ENCODE measurements around the gene IGFBP1. TPM values are rescaled to one million over a fixed set of nuclear protein-coding genes. Genes with fewer than 3 reads are reported as not detected.

Gene IGFBP1
- total RNA-seq, 6 donors from 2014 or later, result 0.17 to 0.23 TPM; not detected in 4

DNA sequence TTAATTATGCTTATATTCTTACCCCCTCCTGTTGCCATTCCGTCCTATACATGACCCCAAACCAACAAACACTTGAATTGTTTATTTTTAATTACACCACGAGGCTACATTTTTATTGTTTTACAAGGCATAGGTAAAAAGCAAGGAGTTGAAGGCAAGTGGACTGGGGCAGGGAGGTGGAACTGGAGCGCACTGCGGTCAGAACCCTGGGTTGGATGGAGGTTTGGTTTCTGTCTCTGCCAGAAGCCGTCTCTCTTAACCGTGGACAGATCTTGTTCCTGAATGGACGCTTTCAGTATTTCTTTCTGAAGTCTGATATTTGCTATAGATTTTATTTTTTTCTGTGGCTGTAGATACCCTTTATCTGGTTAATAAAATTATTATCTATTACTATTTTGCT, 52.7 kb downstream of the IGFBP1 start:
- no peak overlapping the region for H3K27ac ChIP-seq
- 61 to 75% methylated on average over 7 of the region's 7 CpGs for WGBS, 2 donors
- no peaks in the 10 kb centered on the region for H3K9me3 ChIP-seq
- H3K4me3 ChIP-seq, result no peak overlapping the region
- no peaks in the 10 kb centered on the region for H3K36me3 ChIP-seq
- TF ChIP-seq POLR2A (IDR thresholded peaks at IDR 0.05) (no peak), POLR2AphosphoS5 (IDR thresholded peaks at IDR 0.05) (no peak), EP300 (IDR thresholded peaks at IDR 0.05) (no peak)
- TF ChIP-seq, protein P1, sequence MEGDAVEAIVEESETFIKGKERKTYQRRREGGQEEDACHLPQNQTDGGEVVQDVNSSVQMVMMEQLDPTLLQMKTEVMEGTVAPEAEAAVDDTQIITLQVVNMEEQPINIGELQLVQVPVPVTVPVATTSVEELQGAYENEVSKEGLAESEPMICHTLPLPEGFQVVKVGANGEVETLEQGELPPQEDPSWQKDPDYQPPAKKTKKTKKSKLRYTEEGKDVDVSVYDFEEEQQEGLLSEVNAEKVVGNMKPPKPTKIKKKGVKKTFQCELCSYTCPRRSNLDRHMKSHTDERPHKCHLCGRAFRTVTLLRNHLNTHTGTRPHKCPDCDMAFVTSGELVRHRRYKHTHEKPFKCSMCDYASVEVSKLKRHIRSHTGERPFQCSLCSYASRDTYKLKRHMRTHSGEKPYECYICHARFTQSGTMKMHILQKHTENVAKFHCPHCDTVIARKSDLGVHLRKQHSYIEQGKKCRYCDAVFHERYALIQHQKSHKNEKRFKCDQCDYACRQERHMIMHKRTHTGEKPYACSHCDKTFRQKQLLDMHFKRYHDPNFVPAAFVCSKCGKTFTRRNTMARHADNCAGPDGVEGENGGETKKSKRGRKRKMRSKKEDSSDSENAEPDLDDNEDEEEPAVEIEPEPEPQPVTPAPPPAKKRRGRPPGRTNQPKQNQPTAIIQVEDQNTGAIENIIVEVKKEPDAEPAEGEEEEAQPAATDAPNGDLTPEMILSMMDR (IDR thresholded peaks at IDR 0.05), result no peak
- no peak for DNase-seq
- H3K27me3 ChIP-seq, result no peaks in the 10 kb centered on the region
- H3K4me1 ChIP-seq, result no peaks in the 10 kb centered on the region
- ATAC-seq (ENCODE audit: low FRiP score in 2 of 2), result no peak

Small RNAs within 50 kb of the gene (small RNA-seq; reads per million reads assigned to genes)
- gene RNU6-326P, result 0 reads per million in 4 donors

Other genes with a start within 250 kb of the IGFBP1 start
- gene CCDC201, start 15.4 kb upstream of the IGFBP1 start, total RNA-seq, result not detected
- gene IGFBP3, start 32.8 kb downstream of the IGFBP1 start, total RNA-seq, result 100 to 1,000 TPM in 1 of 6 donors, 10 to 100 TPM in 5; 21.5 to 107 (median 40.1) TPM

Data from upper lobe of left lung (tissue), 6 donors.